Cerebellar cortex (tissue), 1 donor: ENCODE results near the gene OTOS.
A peak's percentile ranks its signal among the peaks of the same experiment; 100 is the strongest.

ENCODE experiments used
- DNase-seq: peaks from one replicate; pipeline ENCODE4 v3.0.0-alpha.2; 2015; ENCODE audit warnings: low spot score

Gene OTOS

DNA sequence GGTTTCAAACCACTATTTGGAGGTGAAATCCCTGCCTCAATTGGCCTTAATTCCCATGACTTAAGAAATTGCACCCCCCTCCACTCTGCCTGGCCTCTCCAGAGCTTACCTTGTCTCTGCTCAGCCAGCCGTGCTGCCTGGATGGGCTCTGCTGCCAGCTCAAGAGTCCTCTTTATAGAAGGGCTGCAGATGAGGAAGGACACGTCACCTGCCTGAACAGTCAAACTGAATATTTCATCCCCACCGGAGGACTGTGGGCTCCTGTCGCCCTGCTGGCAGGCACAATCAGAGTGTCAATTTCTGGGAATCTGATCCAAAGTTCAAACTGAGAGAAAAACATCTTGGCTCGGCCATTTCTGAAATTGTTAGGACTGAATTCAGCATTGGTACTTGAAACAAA, at the start of gene OTOS:
Gene OTOS, minus strand, starts transcription at position 148 of the 400 bp plus-strand sequence. CDS start 332 bp downstream, outside the sequence.
- DNase-seq: no peak

DNA sequence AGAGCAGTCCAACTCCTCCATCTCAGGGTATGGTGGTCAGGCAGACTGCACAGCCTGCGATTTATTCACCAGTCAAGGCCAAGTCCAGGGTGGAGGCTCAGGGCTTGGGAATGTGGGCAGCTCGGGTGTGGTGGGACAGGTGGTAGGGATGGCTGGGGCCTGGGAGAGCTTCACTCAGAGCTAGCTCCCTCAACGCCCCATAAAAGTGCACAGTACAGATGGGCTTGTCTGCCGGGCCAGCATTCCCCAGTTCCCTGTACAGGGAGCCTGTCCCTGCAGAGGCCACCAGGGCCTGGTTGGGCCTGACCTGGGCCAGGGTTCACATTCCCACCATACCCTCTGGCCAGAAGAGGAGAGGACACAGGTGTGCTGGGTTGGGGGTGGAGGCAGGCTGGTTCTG, 49.2 kb upstream of the OTOS start:
- DNase-seq: no peak

DNA sequence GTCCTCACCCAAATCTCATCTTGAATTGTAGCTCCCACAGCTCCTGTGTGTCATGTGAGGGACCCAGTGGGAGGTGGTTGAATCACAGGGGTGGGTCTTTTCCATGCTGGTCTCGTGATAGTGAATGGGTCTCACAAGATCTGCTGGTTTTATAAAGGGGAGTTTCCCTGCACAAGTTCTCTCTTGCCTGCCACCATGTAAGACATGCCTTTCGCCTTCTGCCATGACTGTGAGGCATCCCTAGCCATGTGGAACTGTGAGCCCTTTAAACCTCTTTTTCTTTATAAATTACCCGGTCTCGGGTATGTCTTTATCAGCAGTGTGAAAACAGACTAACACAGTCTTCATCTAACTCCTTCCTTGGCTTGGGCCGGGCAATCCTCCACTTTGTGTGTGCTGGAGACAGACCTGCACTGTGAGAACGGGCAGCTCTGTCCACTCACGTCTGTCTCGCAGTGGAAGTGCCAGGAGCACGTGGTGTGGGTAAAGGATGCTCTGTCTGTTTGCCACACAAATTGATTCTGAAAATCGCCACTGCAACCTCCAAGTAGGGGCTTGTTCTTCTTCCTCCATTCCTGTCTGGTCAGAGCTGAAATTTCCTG, 47.6 kb upstream of the OTOS start:
- DNase-seq: no peak

DNA sequence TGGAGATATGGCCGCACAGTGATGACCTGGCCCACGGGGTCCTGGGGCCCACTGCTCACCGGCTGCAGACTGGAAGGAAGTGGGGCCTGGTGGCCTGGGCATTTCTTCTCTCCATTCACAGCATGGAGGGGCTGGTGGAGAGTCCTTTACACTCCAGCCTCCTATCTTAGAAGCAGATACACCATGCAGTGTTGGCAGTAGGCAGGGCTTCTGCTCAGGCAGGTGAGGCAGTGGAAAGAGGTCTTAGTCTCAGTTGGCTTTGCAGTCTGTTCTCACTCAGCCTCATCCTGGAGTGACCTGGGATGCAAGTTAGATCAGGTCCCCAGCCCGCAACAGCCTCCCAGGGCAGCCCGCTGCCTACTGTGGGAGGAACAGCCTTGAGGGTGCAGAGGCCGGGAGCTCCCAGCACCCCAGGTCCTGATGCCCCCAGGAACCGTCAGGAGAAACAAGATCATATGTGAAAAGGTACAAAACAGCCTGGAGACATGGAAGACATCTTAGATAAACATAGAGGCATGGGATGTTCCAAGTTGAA, 45.8 kb upstream of the OTOS start:
- no peak for DNase-seq

DNA sequence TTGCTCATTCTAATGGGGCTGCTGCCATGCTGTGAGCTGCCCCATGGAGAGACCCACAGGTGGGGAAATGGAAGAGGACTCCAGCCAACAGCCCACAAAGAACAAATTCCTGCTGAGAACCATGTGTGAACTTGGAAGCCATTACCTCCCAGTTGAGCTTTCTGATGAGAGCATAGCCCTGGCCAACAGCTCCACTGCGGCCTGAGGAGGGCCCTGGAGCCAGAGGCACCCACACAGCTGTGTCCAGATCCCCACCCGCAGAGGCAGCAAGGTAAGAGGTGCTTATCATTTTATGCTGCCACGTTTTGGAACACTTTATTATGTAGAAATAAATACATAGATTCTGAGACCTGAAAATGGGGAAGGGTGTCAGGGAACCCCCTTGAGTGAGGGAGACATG, 44.2 kb upstream of the OTOS start:
- DNase-seq: no peak

DNA sequence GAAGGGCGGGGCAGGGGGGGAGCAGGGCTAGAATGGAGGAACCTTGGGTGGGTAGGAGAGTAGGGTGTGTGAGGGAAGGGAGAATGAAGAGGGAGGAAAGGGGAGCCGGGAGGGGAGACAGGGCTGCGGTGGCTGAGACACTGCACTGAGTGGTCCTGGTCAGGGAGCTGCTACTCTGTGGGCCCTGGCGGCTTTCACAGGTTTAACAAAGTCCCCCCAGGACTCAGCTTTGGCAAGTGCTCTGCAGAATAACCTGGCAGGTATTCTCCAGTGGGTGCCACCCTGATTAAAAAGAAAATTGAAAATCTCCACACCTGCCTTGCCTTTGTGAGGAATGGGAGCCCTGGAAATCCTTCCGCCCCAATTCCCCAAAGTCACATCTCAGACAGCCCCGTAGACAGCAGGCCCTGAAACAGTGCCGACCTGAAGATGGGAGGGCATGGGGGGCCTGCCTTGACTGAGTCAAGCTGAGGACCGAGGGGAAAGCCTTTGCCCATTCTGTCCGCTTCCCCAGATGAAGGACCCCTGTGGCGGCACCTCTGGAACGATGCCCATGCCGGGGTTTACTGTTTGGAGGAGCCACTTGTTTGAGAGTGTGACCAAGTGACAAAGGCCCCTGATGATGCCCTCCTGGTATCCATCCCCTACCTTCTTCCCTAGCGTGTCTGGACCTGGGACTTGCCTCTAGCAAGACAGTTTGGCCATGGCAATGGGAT, 43.6 kb upstream of the OTOS start:
- no peak for DNase-seq

DNA sequence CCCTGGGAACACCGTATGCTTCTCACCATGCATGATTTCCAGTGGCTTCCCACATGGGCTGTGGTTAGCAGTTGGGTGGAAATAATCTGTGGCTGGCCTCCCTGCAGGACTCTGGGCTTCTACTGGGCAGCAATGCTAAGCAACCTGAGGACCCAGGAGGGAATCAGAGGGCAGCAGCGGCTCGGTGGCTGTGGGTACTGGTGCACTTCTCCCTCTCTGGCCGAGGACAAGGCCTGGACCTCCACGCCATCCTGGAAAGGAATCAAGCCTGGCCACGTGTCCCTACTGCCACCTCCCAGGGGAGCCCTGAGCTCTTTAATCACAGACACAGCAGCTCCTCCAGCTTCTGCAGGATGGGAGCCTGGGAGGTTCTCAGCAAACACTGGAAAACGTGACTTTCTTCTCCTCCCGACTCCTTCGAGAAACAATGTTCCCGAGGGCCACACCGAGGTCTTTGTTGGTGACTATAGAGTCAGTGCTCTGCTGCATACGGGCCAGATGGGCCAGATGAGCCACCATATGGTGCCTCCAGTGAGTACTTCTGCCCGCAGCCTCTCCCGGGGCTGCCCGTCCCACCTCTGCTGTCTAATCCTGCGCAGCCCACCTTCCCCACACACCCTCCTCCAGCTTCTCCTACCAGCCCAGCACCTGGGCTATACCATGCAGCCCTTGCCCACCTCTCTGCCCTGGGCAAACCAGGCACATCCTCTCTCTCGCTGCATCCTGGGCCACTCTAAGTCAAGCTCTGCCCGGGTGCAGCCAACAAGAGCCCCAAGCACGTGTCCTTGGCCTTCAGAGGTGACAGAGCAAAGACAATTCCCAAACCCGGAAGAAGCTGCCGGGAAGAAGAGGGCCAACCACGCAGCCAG, 42.8 kb upstream of the OTOS start:
- DNase-seq: peak; percentile 20

DNA sequence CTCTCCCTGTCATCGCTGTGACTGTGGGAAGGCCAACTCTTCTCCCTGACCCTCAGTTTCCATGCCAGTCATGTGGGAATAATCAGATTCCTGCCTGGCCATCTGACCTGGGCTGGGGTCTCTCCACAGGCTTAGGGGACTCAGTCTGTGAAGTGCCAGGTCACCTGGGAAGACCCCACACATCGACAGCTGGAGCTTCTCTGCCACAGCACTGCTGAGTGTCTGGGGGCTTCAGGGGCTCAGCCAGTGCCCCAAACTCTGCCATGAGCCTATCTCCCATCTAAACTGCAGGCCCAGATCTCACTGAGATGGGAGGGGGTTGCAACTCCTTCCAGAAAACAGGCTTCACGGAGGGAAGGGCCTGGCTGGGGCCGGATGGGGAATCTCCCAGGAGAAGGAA, 42.0 kb upstream of the OTOS start:
- DNase-seq: no peak

DNA sequence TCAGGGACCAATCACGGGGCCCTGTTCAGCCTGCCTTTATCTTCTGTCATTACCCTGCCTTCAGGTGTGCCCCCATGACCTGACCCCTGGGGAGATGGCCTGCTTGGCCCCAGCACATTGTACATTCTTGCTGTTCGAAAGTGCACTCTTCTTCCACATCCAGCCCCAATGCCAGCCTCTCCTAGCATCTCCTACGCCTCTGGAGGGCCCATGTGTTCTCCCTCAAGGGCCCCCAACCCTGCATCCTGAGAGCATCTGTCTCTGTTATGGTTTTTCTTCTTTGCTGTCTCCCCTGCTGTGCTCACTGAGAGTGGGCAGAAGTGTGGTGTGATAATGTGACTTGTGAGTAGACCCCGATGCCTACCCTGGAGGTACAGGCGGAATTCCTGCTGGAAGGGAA, 41.5 kb upstream of the OTOS start:
- DNase-seq: no peak

DNA sequence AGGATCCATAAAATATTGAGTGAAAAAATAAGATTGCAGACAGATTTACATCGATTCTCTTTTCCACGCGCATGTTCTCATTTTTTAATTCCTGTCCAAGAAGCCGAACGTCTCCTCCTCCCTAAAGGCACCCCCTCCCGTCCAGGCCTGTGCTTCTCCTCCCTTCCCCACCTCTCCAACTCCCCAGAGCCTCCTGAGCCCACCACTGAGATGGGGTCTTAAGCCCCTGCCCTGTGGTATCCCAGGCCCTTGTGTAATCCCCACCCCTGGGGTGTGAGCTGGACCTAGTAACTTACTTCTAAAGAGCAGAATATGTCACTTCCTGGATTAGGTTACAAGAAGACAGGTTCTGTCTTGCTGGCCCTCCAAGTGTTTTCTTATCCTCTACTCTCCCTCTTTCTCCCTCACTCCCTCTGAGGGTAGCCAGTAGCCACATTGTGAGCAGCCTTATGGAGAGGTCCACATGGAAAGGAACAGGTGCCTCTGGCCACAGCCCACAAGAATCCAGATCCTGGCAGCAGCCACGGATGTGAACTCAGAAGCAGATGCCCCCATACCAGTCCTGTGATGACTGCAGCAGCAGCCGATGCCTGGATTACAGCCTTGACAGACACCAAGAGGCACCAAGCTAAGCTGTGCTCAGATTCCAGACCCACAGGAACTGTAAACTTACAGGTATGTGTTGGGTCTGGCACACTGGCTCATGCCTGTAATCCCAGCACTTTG, 39.6 kb upstream of the OTOS start:
- DNase-seq: no peak

DNA sequence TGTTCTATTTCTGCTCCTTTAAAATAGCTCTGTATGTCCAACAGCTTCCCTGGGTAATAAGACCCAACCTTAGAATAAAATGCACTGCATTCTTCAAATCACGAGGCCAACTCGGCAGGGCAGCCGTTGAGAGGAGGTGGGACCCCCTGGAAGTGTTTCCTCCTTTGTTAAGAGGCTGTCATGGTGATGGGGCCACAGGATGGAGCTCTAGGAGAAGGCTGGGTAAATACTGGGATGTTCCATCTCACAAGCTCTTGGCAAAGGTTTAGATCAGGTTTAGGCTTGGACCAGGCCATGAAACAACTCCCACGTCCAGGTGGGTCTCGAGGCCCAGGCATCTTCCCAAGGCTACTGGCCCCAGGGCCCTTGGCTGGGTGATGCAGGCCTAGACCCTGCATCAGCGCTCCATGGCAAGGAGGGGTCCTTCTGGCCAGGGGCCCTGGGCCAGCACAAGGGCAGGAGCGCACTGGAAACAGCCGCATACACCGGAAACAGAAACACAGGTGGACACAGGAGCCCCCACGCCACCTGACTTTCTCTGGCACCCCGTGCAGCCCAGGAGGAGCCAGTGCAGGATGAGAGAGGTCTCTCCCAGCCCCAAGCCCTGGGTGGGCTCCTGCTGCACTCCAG, 38.8 kb upstream of the OTOS start:
- no peak for DNase-seq

DNA sequence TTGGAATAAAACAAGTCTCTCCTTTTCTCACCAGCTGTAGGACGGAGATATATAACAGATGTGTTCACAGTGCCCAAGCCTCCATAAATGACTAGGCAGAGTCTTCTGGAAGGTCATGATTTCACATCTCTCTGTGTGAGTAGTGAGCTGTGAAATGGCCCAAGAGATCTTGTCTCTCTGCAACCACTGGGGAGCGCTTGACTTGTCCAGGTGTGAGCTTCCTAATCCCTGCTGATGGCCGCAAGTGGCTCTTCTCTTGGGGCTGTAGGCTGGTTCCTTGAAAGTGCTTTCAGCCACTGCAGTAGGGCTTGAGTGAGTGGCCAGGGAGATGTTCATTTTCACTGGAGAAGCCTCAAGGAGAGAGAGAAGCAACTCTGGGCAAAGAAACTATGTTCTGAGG, 38.1 kb upstream of the OTOS start:
- no peak for DNase-seq

DNA sequence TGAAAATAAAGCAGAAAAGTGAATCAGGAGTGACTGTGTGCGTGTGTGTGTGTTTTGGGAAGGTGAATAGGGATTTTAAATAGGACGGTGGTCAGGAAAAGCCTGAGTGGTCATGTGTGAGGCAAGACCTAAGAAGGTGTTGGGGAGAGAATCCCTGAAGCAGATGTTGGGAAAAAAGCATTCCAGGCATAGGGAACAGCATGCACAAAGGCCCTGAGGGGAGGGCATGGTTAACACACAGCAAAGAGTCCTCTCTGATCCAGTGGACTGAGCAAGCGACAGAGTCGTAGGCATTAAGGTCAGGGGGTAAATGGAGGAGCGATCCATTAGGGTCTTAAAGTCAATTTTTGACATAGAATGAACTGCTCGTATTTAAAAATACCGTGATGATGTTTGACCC, 34.0 kb upstream of the OTOS start:
- DNase-seq: no peak

DNA sequence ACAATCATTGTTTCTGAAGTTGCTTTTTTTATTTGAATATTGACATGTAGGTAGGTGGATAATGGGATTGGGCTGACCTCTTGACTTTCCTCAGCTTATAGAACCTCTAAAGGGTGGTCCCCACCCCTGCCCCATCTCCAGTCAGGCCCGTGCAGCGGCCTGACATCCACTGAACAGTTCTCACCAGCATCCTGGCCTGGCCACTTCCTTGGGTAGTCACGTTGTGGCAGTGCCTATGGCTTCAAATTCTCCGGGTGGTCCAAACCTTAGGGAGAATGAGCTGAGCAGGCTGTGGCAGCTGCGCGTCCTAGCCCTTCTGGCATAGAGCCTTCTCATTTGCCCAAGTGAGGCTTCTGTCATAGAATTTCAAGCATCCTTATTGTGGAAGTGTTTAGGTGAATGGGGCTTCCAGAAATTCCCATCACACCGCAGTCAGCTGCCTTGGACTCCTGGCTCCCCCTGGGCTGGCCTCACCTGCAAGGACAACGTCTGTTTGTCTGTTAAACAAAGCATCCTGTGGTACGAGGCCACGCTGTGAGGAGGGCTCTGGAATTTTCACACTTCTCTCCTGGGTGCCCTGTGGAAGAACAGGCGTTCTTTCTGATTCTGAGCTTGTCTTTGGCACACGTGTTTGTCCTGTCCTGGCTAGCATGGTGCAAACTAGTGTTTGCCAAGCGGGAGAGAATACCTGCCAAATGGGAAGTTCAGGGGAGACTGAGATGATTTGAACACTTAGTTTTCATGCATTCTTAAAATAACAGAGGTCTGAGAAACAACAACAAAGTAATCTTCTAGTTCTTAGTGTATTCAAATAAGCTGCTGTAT, 31.8 kb upstream of the OTOS start:
- peak; percentile 58 for DNase-seq

DNA sequence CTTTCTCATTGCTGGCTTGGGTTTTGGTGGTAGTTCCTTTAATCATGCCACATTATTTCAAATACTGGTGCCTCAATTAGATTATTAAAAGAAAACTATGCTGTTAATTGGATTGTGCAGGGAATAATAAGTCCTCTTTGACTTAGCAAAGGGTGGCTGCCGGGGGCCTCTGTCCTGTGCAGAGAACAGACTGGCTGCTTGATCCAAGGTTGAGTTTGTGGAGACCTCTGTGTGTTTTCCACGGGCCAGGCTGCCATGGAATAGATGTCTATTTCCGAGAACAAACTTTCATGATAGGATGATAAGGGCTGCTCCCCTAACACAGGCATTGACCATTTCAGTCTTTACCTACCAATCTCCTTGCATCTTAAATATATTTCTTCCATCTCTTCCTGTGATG, 30.4 kb upstream of the OTOS start:
- no peak for DNase-seq

DNA sequence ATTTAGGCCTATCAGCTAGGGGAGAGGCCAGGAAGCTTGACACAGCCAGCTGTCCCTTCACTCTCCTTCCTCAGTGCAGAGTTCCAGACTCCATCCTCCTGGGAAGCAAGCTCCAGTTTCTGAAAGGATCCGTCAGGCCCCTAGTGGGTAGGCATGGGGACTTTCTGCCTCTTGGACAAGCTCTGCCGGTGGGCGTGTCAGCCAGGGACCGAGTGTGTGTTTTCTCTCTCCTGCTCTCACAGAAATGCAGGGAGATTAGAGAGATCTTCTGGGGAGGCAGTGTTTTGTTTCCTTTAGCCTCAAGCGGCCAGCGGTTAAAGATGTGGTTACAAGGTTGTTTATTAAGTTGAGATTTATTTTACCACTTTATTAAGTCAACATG, 29.9 kb upstream of the OTOS start:
- no peak for DNase-seq

DNA sequence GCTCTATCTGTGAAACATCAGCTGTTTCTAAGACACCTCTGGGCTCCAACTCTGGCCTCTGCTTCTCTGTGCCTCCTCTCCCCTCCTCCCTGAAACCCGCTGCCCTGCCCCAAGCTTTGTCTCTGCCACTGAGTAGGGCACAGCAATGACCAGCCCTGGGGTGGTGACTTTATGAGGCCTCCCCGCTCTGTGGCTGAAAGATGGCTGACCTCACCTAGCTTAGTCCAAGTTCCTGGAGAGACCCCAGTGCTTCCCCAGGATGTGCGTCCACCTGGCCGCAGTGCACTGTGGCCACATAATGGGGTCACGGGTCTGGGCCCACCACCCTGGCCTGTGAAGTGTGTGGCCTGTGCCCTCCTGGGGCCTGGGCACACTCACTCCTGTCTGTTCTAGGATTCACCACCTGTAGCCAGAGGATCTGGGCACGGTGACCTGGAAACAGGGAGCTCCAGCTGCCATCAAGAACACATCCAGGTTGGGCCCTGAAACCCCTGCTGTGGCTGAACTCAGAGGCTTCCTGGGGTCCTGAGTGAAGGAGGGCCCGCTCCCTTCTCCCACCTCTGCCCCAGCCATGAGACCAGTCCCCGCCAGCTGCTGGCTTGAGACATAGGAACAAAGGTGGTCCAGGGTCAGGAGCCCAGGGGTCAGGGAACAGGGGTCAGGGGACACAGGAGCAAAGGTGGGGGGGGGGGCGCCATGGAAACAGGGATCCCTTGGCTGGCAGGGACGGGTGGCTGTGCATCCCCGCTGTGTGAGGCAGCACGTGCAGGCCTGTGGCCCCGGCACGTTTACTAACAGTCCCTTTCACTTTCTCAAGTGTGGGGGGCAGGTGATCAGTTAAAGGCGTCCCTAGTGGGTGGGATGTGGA, 29.3 kb upstream of the OTOS start:
- DNase-seq: no peak

DNA sequence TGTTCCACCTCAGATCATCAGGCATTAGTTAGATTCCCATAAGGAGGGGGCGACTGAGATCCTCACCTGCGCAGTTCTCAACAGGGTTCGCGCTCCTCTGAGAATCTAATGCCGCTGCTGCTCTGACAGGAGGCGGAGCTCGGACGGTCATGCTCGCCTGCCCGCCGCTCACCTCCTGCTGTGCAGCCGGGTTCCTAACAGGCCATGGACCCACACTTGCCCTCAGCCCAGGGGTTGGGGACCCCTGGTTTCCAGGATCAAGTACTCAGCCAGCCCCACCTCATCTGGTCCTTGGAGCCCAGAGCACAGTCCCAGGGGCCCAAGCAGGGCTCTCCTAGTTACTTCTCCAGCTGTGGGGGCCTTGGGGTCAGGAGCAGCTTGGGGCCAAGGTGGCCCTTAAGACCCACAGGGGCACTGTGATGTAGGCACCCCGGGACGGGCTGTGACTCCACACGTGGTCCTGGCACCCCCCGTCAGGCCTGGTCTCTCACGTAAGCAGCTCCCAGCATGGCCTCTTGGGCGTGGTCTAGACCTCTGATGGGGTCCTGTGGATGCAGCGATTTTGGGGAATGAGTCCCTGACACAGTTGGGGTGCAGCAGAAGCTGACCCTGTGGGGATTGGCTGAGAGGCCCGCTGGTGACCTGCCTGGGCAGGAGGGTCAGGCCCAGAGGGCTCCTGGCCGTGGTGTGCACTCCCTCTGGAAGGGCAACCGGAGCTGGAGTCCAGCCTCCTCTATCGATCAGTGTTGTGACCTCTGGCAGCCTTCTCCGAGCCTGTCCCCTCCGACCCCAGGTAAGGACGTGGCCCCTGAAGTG, 28.3 kb upstream of the OTOS start:
- no peak for DNase-seq

DNA sequence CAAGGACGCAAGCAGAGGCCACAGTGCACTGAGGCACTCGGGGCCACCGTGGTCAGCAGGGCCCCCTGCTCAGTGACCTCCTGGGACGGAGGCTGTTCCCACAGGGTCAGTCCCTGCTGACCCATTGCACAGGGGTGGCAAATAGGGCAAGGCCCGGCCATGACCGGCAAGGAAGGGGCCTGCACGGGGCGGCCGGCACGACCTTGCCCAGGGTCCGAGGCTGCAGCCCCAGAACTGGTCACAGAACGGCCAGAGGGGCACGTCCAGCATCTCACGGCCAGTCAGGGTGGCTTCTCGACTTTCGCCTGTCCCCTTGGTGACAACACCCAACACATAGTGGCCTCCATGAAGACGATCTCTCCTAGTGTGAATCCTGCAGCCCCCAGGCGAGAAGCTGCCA, 27.6 kb upstream of the OTOS start:
- no peak for DNase-seq
